Astrocyte (in vitro differentiated cells and primary cell): ENCODE measurements around the gene SYDE1. TPM values are rescaled to one million over a fixed set of nuclear protein-coding genes. Genes with fewer than 3 reads are reported as not detected.

Experiments used
- DNase-seq: peaks from one replicate; pipeline ENCODE4 v3.0.0-alpha.2; 2010; ENCODE audit warnings: low read depth
- FAIRE-seq: peaks from 2 replicates; lab custom pipeline; 2011; peaks lifted over from hg19 to GRCh38; lab: Jason Lieb, UNC
- H2AFZ ChIP-seq: 2 replicates; pipeline ENCODE4 v1.6.0; 2012; ENCODE audit warnings: low read depth, low read length, inconsistent platforms
- H3K27ac ChIP-seq: 2 replicates; pipeline ENCODE4 v1.5.1; 2011; ENCODE audit warnings: low read depth, low read length, inconsistent platforms
- H3K27me3 ChIP-seq: 2 replicates; pipeline ENCODE4 v1.6.0; 2011; ENCODE audit warnings: low read length, inconsistent platforms; ENCODE audit not compliant: insufficient read depth
- H3K36me3 ChIP-seq: 2 replicates; pipeline ENCODE4 v1.5.1; 2011; ENCODE audit warnings: low read length, inconsistent platforms; ENCODE audit not compliant: insufficient read depth
- H3K4me1 ChIP-seq: 2 replicates; pipeline ENCODE4 v1.5.1; 2011; ENCODE audit warnings: low read length, inconsistent platforms; ENCODE audit not compliant: insufficient read depth
- H3K4me2 ChIP-seq: 2 replicates; pipeline ENCODE4 v1.6.0; 2012; ENCODE audit warnings: low read length, inconsistent platforms
- H3K4me3 ChIP-seq: 2 replicates; pipeline ENCODE4 v1.5.1; 2011; ENCODE audit warnings: low read depth, mild to moderate bottlenecking, low read length, inconsistent platforms; ENCODE audit not compliant: insufficient read depth
- H3K79me2 ChIP-seq: 2 replicates; pipeline ENCODE4 v1.6.0; 2012; ENCODE audit warnings: mild to moderate bottlenecking, low read length, inconsistent platforms; ENCODE audit not compliant: insufficient read depth
- H3K9ac ChIP-seq: 2 replicates; pipeline ENCODE4 v1.6.0; 2012; ENCODE audit warnings: mild to moderate bottlenecking, low read length, inconsistent platforms
- H3K9me3 ChIP-seq: 2 replicates; pipeline ENCODE4 v1.5.1; 2012; ENCODE audit warnings: low read depth, mild to moderate bottlenecking, low read length, inconsistent platforms; ENCODE audit not compliant: insufficient read depth
- H4K20me1 ChIP-seq: 2 replicates; pipeline ENCODE4 v1.6.0; 2012; ENCODE audit warnings: low read length, inconsistent platforms; ENCODE audit not compliant: insufficient read depth
- H3K27ac Mint-ChIP-seq: one replicate; pipeline ENCODE4 v1.8.0; 2021; ENCODE audit warnings: mild to moderate bottlenecking, mixed read lengths; ENCODE audit not compliant: unreplicated experiment
- H3K27me3 Mint-ChIP-seq: one replicate; pipeline ENCODE4 v1.8.0; 2021; ENCODE audit warnings: low read depth, mixed read lengths; ENCODE audit not compliant: unreplicated experiment
- H3K36me3 Mint-ChIP-seq: one replicate; pipeline ENCODE4 v1.8.0; 2021; ENCODE audit warnings: low read depth, mixed read lengths; ENCODE audit not compliant: unreplicated experiment
- H3K4me1 Mint-ChIP-seq: one replicate; pipeline ENCODE4 v1.8.0; 2021; ENCODE audit warnings: low read depth, mixed read lengths; ENCODE audit not compliant: unreplicated experiment
- H3K4me3 Mint-ChIP-seq: one replicate; pipeline ENCODE4 v1.8.0; 2021; ENCODE audit warnings: mild to moderate bottlenecking, moderate library complexity, mixed read lengths; ENCODE audit not compliant: unreplicated experiment
- H3K9me3 Mint-ChIP-seq: one replicate; pipeline ENCODE4 v1.8.0; 2021; ENCODE audit warnings: mild to moderate bottlenecking, mixed read lengths; ENCODE audit not compliant: unreplicated experiment
- CTCF ChIP-seq: IDR thresholded peaks from 2 replicates; pipeline ENCODE4 v1.5.1; 2011; ENCODE audit warnings: low read depth, mild to moderate bottlenecking, inconsistent platforms, low read length, moderate library complexity; ENCODE audit not compliant: insufficient read depth
- EZH2 ChIP-seq: IDR thresholded peaks from 2 replicates; pipeline ENCODE4 v1.6.1; 2012; ENCODE audit warnings: mild to moderate bottlenecking, low read length, inconsistent platforms; ENCODE audit not compliant: insufficient read depth
- total RNA-seq: library from RNA; stranded (reverse); gene quantifications from 2 replicates; pipeline ENCODE4 v1.2.1, GENCODE V29; 2021

Gene SYDE1
- total RNA-seq, 1 donor from 2014 or later, result 40.6 TPM

- no peaks in the 10 kb centered on the region for H3K36me3 Mint-ChIP-seq
Measured at GRCh38 chr19:15142313-15142712, 35.1 kb downstream of the SYDE1 start.

GRCh38 chr19:15144046-15144646 is 36.9 kb downstream of the SYDE1 start:
- H3K27me3 ChIP-seq, result peaks cover 5% of the 10 kb centered on the region

More at GRCh38 chr19:15142313-15142712, 35.1 kb downstream of the SYDE1 start:
- FAIRE-seq, result no peak
- Histone ChIP-seq H3K36me3 (no peaks in the 10 kb centered on the region), H2AFZ (no peak overlapping the region), H3K4me2 (no peak overlapping the region), H3K9ac (no peak overlapping the region), H3K4me3 (no peak overlapping the region), H3K4me1 (no peaks in the 10 kb centered on the region), H3K9me3 (peaks cover 4% of the 10 kb centered on the region), H4K20me1 (no peaks in the 10 kb centered on the region), H3K27me3 (no peaks in the 10 kb centered on the region), H3K79me2 (no peaks in the 10 kb centered on the region), H3K27ac (no peak overlapping the region)
- TF ChIP-seq EZH2, result no peak
- no peak for TF ChIP-seq CTCF
- H3K27ac Mint-ChIP-seq, result no peak overlapping the region
- no peak overlapping the region for H3K4me3 Mint-ChIP-seq
- no peaks in the 10 kb centered on the region for H3K4me1 Mint-ChIP-seq
- peaks cover 14% of the 10 kb centered on the region for H3K9me3 Mint-ChIP-seq
- DNase-seq, result no peak
- H3K27me3 Mint-ChIP-seq, result peaks cover 2% of the 10 kb centered on the region

More at GRCh38 chr19:15144046-15144646, 36.9 kb downstream of the SYDE1 start:
- Histone ChIP-seq H3K4me1 (no peaks in the 10 kb centered on the region), H3K4me3 (no peak overlapping the region), H2AFZ (no peak overlapping the region), H4K20me1 (no peaks in the 10 kb centered on the region), H3K4me2 (no peak overlapping the region), H3K36me3 (no peaks in the 10 kb centered on the region), H3K79me2 (no peaks in the 10 kb centered on the region), H3K9ac (no peak overlapping the region), H3K9me3 (peaks cover 2% of the 10 kb centered on the region), H3K27ac (no peak overlapping the region)
- H3K9me3 Mint-ChIP-seq, result peaks cover 9% of the 10 kb centered on the region
- no peak overlapping the region for H3K4me3 Mint-ChIP-seq
- peaks cover 7% of the 10 kb centered on the region for H3K27me3 Mint-ChIP-seq
- TF ChIP-seq CTCF, result no peak
- TF ChIP-seq EZH2, result no peak
- no peak overlapping the region for H3K27ac Mint-ChIP-seq
- H3K36me3 Mint-ChIP-seq, result no peaks in the 10 kb centered on the region
- FAIRE-seq (peak; percentile 29), DNase-seq (no peak)
- no peaks in the 10 kb centered on the region for H3K4me1 Mint-ChIP-seq
